Kidney (tissue), 14 donors: ENCODE measurements around the gene CD101. TPM values are rescaled to one million over a fixed set of nuclear protein-coding genes. Genes with fewer than 3 reads are reported as not detected.

ENCODE experiments used
- DNase-seq, 5 donors: peaks; one replicate each; pipeline ENCODE4 v3.0.0-alpha.2; 2013 to 2020
- FAIRE-seq: peaks from 2 replicates; lab custom pipeline; 2012; peaks lifted over from hg19 to GRCh38; lab: Jason Lieb, UNC
- H3K27ac ChIP-seq, 2 donors: one replicate each; pipeline ENCODE4 v1.7.0; 2013; ENCODE audit warnings: low read depth in 2 of 2, low read length in 2 of 2, inconsistent platforms in 1 of 2
- H3K27me3 ChIP-seq: one replicate; pipeline ENCODE4 v1.7.1; 2013; ENCODE audit warnings: low read length, inconsistent platforms; ENCODE audit not compliant: control insufficient read depth, insufficient read depth
- H3K36me3 ChIP-seq, 3 donors: one replicate each; pipeline versions ENCODE4 v1.7.0 to v1.7.1; 2013; ENCODE audit warnings: low read length in 3 of 3, control low read depth in 1 of 3, inconsistent platforms in 1 of 3; ENCODE audit not compliant: insufficient read depth in 3 of 3, control insufficient read depth in 2 of 3
- H3K4me1 ChIP-seq, 3 donors: one replicate each; pipeline versions ENCODE4 v1.7.0 to v1.7.1; 2013; ENCODE audit warnings: low read length in 3 of 3, inconsistent platforms in 1 of 3, low read depth in 1 of 3; ENCODE audit not compliant: control insufficient read depth in 2 of 3, insufficient read depth in 2 of 3
- H3K4me3 ChIP-seq, 3 donors: one replicate each; pipeline versions ENCODE4 v1.7.0 to v1.8.1; 2013; ENCODE audit warnings: low read length in 3 of 3, control low read depth in 1 of 3, inconsistent platforms in 1 of 3
- H3K9ac ChIP-seq, 3 donors: one replicate each; pipeline versions ENCODE4 v1.7.0 to v1.7.1; 2013; ENCODE audit warnings: low read length in 3 of 3, control low read depth in 1 of 3, inconsistent platforms in 1 of 3
- H3K9me3 ChIP-seq, 3 donors: one replicate each; pipeline versions ENCODE4 v1.7.0 to v1.7.1; 2013; ENCODE audit warnings: low read length in 3 of 3, control low read depth in 1 of 3, inconsistent platforms in 1 of 3; ENCODE audit not compliant: control insufficient read depth in 2 of 3, insufficient read depth in 1 of 3
- intact Hi-C: fragments of 100-400 bp; cut with DNase I; formaldehyde crosslinking; loops from one replicate; pipeline ENCODE4 v1.11.1; 2022
- polyA plus RNA-seq: library from polyadenylated mRNA; stranded (reverse); fragments of 350-450 nt; fragmentation: Illumina TruSeq; extraction: RNeasy Lipid Tissue Mini Kit (QIAGEN cat#74804); gene quantifications from one replicate; pipeline ENCODE4 v1.2.3, GENCODE V29; 2014; ENCODE audit warnings: low read depth, low replicate concordance; ENCODE audit not compliant: insufficient read depth
- total RNA-seq: library from RNA; stranded (reverse); fragmentation: NEBNext Ultra II Directional; extraction: Animal tissue kit (Norgen Biotek cat#: 25700); gene quantifications from one replicate; pipeline ENCODE4 v1.2.1, GENCODE V29; 2021
- TF ChIP-seq, protein P1 (sequence below): IDR thresholded peaks from 3 replicates; pipeline ENCODE4 v1.5.1; 2012; ENCODE audit warnings: mild to moderate bottlenecking, moderate library complexity, borderline replicate concordance; ENCODE audit not compliant: insufficient read depth; ENCODE audit errors: extremely low read depth
- donor health status: control.
- donor health status: control.
- donor health status: control.
- donor health status: control.
- donor health status: control.
- donor health status: DM: yes; HTN: yes; CAD: no.
- donor health status: Normal renal cell carcinoma (clear cell type).

CD101 gene
- total and polyA plus RNA-seq, 2 donors from 2014 or later: 0.22 to 1.3 TPM

DNA sequence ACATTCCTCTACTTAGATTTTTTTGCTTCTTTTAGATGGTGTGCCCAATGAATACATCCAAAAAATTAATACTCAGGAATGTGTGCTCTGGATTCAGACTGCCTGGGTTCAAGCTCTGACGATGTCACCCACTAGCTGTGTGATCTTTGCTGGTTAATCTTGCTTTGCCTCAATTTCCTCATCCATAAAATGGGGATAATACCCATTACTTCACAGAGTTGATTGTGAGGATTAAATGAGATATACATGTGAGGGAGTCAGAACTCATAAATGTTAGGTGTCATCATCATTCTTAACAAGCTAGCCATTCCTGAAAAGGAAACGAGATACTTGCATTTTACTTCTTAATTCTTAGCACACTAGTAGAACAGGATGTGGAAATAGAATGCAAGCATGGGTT, 45.7 kb downstream of the CD101 start:
- Histone ChIP-seq H3K36me3 (no peaks in the 10 kb centered on the region), H3K27ac (no peak overlapping the region), H3K27me3 (no peaks in the 10 kb centered on the region), H3K9me3 (no peaks in the 10 kb centered on the region), H3K4me3 (no peak overlapping the region), H3K4me1 (no peaks in the 10 kb centered on the region), H3K9ac (no peak overlapping the region)
- DNase-seq (no peak), FAIRE-seq (no peak)
- intact Hi-C loops: no loop called here
- TF ChIP-seq, protein P1, sequence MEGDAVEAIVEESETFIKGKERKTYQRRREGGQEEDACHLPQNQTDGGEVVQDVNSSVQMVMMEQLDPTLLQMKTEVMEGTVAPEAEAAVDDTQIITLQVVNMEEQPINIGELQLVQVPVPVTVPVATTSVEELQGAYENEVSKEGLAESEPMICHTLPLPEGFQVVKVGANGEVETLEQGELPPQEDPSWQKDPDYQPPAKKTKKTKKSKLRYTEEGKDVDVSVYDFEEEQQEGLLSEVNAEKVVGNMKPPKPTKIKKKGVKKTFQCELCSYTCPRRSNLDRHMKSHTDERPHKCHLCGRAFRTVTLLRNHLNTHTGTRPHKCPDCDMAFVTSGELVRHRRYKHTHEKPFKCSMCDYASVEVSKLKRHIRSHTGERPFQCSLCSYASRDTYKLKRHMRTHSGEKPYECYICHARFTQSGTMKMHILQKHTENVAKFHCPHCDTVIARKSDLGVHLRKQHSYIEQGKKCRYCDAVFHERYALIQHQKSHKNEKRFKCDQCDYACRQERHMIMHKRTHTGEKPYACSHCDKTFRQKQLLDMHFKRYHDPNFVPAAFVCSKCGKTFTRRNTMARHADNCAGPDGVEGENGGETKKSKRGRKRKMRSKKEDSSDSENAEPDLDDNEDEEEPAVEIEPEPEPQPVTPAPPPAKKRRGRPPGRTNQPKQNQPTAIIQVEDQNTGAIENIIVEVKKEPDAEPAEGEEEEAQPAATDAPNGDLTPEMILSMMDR: no peak

DNA sequence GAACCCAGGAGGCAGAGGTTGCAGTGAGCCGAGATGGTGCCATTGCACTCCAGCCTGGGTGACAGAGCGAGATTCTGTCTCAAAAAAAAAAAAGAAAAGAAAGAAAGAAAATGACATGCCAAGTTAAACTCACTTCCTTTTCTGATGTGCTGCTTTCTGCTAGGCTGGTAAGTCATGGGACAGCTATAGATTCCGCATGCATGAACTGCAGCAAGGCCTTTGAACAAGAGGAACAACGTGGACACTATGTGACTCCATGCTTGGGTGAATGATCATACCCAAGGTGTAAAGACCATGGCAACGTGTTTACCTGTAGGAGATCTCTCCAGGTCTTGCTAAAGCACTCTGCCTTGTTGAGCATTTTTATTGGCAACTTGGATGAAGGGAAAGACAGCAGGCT, 48.3 kb downstream of the CD101 start:
- Histone ChIP-seq H3K4me1 (no peaks in the 10 kb centered on the region), H3K9me3 (no peaks in the 10 kb centered on the region), H3K27me3 (no peaks in the 10 kb centered on the region), H3K27ac (no peak overlapping the region), H3K36me3 (no peaks in the 10 kb centered on the region), H3K9ac (no peak overlapping the region), H3K4me3 (no peak overlapping the region)
- DNase-seq: no peak
- intact Hi-C loops: loop anchor here (5.0 kb wide), 1 partner anchor 308 kb away; no protein-coding TSS in a partner anchor
- no peak for FAIRE-seq
- TF ChIP-seq, protein P1: no peak

DNA sequence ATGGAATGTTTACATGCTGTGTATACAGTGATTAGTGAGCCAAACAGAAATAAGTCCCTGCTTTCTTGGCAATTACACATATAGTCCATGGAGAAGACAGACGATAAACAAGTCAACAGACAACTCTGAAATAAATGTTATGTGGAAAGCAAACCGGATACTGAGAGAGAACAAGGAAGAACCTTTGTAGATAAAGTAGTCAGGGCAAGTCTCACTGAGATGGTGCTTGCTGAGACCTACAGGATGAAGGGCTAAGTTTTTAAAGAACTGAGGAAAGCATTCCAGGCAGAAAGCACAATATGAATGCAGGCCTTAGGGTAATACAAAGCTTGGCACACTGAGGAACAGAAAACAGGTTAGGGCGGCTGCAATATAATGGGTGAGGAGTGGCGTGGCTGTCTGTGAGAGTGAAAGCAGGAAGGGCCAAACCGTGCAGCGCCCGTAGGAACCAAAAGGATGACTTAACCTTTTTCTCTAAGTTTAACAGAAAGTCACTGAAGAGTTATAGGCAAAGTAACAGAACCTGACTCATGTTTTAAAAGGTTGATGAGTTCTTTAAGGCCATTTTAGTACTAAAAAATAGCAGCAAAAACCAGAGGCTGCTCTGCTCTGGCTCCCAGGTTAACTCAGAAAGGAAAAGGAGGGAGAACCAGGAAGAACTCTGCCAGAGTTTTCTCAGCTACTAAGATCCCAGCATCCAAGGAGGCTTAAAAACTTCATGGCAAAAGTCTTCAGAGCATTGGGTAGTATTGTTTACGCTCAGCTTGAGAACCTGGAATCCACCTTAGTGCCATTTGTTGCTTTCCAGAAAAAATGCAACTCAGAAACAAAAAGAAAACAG, 49.9 kb downstream of the CD101 start:
- DNase-seq: peak in 1 of 5 donors; percentile 13
- Histone ChIP-seq H3K27me3 (no peaks in the 10 kb centered on the region), H3K4me3 (peak overlapping the region in 2 of 3 donors; percentile 19 to 40), H3K27ac (peak overlapping the region in 1 of 2 donors; percentile 20), H3K4me1 (no peaks in the 10 kb centered on the region), H3K36me3 (no peaks in the 10 kb centered on the region), H3K9me3 (no peaks in the 10 kb centered on the region), H3K9ac (peak overlapping the region in 1 of 3 donors; percentile 46)
- TF ChIP-seq, protein P1: no peak
- no peak for FAIRE-seq
- intact Hi-C loops: loop anchor here (5.0 kb wide), 1 partner anchor 309 kb away; no protein-coding TSS in a partner anchor
